Embryonic facial prominence (tissue), 1 donor: ENCODE measurements around the gene MAP7D1.
"Not testable (repeated sequence)": the region's sequence is repeated elsewhere in the genome, so short reads cannot be mapped to it uniquely, and the experiment has no call there.

Experiments
- DNase-seq: peaks from one replicate; pipeline ENCODE4 v3.0.0-alpha.2; 2016; ENCODE audit errors: extremely low spot score

MAP7D1 gene

DNA sequence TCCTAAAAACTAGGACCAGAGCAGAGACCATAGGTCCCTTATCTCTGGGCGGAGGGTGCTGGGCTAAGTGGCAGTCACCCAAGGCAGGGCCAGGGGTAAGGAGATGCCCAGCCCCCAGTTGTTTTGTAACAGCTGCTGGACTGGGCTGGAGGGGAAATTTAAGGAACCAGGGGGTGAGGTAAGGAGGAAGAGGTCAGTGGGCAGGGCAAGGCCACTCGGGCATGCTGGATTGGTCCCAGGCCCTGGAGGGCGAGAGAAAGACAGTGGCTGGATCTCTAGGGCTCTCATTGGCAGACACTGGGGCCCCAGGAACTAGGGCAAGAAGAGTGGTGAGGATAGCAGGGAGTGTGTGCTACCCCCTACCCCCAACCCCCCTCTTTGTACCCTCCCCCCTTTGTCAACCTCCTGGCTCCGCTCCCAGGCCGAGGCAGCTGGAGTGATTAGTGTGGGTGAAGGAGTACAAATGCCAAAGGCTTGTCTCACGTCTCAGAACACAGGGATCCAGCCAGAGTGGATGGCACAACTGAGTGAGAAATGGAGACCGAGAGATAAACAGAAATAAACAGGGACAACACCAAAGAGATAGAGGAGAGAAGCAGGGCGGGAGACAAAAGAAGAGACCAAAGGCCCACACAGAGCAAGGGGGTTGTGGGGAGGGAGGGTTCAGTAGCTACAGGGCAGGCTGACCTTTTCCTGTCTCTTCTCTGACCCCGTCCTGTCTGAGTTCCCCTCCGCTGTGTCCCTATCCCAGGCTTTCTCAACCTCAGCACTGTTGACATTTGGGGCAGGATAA, 47.8 kb downstream of the MAP7D1 start:
- no peak for DNase-seq

DNA sequence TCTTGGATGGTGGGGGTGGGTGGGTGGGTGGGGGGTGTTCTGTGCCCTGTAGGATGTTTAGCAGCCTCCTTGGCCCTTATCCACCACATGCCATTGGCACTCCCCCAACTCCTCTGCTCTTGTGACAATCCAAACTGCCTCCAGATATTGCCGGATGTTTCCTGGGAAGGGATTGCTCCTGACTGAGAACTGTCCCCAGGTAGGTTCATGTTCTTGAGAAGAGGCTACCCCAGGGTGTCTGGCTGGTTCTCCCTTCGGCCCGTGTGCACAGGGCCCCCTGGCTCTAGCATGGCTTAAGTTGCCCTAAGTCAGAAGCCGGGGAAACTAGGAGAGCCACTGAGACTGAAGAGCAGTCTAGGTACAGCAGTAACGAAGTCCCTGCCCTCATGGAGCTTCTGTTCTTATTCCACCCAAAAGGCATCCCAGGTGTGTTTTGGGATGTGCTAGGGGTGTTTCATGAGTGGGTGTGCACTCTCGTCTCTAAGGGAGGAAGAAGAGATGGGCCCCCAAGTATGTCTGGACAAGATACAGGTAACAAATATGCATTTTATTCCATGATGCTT, 48.5 kb downstream of the MAP7D1 start:
- no peak for DNase-seq

DNA sequence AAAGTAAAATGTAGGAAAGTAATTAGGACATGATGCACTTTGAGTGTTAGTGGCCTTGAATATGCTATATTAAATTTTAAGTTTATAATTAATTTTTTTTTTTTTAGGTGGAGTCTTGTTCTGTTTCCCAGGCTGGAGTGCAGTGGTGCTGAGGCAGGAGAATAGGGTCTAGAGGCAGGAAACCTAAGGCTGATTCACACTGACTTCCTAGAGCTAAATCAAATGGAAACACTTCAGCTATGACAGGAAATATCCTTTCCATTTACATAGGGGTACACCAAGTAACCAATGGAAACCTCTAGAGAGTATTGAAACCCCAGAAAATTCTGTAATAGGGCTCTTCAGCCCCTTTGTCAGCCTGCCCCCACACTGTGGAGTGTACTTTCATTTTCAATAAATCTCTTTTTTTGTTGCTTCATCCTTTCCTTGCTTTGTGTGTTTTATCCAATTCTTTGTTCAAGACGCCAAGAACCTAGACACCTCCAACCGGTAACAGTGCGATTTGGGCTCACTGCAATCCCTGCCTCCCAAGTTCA, 50.4 kb downstream of the MAP7D1 start:
- no peak for DNase-seq

DNA sequence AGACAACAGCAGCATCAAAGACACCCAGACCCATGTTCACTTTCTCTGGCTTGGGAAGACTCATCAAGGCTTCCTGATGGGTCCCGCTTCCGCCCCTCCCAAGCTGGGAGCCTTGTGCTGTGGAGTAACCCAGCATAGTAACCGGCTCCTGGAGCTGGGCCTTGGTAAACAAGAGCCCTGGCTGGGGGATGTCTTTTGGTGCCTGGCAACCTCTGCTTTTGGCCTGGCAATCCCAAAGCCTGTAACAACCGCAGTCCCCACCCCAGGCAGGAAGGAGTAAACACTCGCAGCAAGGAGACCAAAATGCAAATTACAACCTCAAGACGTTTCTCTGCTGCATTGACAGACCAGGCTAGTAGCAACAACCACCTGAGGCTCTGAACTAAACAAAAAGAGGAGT, 51.4 kb downstream of the MAP7D1 start:
- no peak for DNase-seq

DNA sequence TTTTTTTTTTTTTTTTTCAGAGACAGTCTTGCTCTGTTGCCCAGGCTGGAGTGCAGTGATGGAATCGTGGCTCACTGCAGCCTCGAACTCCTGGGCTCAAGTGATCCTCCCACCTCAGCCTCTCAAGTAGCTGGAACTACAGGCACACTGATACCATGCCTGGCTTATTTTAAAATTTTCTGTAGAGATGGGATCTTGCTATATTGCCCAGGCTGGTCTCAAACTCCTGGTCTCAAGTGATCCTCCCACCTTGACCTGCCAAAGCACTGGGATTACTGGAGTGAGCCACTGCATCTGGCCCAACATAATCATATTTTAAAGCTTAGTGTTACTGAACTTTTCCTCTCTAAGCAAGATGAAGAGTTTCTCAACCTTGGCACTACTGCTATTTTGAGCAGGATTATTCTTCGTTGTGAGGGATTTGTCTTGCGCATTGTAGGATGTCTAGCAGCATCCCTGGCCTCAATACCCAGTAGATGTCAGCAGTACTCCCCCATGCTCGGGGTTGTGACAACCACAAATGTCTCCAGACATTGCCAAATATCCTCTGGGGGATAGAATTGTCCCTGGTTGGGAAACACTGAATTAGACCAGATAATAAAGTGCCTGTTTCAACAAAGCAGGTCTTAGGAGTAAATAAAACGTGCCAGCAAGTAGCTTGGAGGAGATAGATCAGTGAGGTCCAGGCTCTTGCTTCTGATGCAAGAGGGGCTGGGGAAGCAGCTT, 53.2 kb downstream of the MAP7D1 start:
- no peak for DNase-seq

DNA sequence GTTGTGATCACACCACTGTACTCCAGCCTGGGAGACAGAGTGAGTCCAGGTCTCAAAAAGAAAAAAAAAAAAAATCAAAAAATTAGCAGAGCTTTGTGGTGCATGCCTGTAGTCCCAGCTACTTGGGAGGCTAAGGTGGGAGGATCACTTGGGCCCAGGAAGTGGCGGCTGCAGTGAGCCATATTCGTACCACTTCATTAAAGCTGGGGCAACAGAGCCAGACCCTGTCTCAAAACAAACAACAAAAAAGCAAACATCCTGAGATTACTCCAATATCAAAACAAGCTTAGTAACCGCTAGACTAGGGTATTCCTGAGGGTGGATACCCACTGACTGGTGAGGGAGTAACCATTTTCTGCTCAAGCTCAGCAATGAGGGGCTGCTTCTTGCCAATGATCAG, 55.3 kb downstream of the MAP7D1 start:
- DNase-seq, result no peak

DNA sequence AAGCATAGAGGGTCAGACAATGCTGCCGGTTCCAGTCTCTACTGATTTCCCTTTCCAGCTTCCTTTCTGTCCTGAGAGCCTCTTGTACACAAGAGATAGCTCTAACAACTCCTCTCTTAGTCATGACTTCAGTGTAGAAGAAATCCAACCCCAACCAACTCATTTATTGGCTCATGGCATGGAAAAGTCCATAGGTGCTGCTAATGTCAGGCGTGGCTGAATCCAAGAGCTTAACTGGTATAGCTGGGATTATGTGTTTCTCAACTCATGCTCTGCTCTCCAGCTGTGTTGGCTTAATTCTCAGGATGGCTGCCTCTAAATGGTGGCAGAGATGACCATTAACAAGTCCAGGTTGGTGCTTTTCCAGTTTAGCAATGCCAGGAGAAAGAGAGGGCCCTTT, 55.9 kb downstream of the MAP7D1 start:
- no peak for DNase-seq

DNA sequence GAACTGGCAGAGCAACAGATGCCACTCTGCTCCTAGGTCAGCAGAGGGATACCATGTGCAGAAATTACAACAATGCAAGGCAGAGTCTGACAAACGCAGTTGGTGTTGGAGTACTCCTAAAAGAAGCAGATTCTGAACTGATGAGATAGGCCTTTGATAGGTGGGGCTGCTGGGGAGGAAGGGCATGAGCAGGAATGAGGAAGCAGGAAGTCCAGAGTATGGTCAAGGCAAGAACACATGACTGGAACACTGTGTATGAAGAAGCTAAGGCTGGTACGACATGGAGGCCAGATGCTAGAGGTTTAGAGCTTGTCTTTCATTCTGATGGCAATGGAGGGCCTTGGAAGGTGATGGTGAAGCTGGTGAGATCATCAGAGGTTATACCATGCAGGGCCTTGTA, 56.8 kb downstream of the MAP7D1 start:
- no peak for DNase-seq

DNA sequence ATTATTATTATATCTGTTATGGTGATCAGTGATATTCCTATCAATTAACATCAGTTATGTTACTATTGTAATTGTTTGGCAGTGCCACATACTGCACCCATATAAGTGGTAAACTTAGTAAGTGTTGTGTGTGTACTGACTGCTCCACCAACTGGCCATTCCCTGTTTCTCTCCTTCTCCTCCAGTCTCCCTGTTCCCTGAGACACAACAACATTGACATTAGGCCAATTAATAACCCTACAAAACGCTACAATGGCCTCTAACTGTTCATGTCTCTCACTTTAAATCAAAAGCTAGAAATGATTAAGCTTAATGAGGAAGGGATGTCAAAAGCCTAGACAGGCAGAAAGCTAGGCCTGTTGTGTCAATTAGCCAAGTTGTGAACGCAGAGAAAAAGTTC, 61.7 kb downstream of the MAP7D1 start:
- no peak for DNase-seq

DNA sequence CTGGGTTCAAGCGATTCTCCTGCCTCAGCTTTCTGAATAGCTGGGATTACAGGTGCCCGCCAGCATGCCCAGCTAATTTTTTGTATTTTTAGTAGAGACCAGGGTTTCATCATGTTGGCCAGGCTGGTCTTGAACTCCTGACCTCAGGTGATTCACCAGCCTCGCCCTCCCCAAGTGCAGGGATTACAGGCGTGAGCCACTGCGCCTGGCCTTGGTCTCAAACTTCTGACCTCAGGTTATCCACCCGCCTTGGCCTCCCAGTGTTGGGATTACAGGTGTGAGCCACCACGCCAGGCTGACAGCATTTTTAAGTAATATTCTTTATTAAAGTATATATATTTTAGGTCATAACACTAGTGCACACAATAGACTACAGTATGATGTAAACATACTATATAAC, 65.9 kb downstream of the MAP7D1 start:
- DNase-seq, result not testable (repeated sequence)

DNA sequence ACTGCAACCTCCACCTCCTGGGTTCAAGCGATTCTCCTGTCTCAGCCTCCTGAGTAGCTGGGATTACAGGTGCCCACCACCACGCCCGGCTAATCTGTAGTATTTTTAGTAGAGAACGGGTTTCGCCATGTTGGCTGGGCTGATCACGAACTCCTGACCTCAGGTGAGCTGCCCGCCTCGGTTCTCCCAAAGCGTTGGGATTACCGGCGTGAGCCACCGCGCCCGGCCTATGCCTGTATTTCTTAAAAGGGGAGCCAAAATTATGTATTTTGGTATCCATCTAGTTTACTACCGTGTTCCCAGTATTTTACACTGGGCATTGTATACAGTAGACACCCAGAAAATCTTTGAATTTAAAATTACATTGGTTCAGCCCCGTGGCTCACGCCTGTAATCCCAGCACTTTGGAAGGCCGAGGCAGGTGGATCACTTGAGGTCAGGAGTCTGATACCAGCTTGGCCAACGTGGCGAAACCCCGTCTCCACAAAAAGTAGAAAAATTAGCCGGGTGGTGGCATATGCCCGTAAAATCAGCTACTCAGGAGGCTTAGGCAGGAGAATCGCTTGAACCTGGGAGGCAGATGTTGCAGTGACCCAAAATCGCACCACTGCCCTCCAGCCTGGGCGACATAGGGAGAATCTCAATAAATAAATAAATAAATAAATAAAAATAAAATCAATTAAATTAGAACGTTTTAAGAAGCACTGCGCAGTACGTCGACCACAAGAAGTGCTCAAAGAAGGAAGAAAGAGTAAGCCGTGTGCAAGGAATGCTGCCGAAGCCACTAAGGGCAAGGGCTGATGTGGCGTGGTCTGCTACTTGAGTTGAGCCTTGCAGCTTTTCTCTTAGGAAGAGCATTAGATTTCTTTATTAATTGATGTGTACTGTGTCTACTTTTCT, 66.8 kb downstream of the MAP7D1 start:
- no peak for DNase-seq

DNA sequence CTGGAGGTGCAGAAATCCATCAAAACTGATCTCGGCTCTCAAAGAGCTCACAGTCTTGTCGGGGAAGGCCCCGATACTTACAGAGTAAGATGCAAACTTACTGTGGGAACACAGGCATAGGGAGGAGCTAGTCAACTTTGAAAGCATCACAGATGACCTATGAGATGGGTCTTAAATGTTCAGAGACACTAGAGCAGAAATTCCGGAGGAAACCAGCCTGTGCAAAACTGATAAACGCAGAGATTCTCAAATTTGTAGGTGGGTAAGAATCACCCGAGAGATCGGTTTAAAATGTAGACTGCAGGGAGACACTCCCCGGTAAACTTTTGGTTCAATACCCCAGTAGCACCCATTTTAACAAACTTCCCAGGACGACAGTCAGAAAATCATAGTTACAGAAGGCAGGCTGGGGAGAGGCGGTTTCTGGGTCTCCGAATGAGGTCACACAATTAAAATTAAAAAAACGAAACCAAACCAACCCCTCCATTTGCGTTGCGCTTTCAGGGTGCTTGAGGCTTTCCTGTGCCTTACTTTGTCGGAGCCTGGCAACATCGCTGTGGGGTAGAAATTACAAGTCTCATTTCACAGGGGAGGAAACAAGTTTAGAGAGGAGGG, 67.5 kb downstream of the MAP7D1 start:
- peak; percentile 59 for DNase-seq

DNA sequence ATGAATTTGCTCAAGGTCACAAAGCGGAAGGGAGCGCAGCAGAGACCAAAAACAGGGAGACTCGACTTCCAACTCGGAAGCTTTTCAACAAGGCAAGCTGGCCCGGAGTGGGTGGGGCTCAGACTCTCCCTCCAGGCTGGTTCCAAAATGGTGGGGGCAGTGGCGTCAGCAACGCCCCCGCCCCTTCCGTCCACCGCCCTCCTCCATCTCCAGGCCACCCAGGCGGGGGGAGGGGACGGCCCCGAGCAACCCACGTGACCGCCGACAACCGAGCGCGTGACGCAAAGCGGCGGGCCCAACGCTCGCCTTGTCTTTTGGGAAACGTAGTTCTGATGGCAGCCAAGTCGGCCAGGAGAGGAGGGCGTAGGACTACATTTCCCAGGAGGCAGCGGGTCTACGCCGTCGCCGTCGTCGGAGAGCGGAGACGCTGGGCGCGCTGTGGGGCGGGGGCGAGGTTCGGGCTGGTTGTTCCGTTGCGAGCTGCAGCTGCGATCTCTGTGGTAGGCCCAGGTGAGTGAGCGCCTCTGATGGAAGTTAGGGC, 68.1 kb downstream of the MAP7D1 start, which contains the start of gene THRAP3:
Gene THRAP3, plus strand, starts transcription at position 448 of the 541 bp plus-strand sequence. CDS start 58,121 bp downstream, outside the sequence.
- peak; percentile 98 for DNase-seq

DNA sequence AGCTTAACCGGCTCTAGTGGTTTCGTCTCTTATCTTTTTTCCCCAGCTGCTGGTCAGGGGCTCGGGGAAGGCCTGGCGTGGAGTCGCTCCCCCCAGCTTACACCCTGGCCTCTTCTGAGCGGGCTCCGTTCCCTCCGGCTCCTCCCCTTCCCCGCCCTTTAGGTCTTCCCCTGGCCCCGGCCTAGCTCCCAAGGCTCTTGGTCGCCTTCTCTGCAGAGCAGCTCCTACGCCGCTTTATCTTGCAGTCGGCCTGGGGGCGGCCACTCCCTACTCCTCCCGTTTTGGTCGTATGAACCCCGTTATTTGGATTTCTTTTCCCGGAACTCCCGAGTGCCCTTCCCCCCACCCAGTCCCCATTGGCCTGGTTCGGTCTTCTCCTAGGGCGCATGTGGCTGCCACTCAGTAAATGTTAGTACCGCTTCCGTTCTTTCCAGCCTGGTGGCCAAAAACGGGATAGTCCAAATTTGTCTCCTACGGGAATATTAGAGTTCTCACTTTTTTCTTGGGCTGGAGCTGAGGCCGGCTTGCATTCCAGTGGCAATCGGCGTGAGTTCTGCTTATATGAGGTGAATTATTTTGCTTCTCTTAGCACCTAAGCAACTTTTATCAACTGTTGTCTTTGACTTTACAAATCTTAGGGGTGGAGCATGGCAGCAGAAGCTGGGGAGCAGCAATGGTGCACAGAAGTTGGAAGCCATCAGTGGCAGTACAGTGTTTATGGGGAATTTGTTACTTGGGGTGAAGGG, 68.8 kb downstream of the MAP7D1 start:
- peak; percentile 62 for DNase-seq

DNA sequence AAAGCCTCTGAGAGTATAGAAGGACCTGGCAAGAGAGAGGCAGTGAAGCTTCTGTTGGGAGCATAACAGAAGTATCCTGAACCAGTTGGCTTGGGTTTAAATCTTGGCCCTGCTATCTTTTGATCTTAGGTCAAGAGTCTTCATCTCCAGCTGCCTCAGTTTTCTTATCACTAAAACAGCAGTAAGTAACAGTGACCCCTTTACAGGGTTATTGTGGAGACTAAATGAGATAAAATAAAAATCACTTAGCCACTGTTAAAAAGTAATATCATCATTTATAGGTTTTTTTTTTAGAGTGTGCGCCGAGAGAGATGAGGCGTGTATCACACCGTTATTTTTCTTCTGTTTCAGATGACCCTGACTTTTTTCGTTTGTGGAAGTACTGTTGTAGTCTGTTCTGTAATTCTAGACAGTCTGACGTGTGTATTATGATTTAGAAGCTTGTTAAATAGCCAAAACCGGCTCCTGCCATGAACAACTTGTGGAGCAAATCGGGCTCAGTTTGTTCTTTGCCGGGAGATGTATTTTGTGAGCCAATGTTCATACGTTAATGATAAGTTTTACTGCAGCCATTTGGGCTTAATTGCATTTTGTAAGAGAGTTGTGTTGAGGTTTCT, 69.4 kb downstream of the MAP7D1 start:
- no peak for DNase-seq

DNA sequence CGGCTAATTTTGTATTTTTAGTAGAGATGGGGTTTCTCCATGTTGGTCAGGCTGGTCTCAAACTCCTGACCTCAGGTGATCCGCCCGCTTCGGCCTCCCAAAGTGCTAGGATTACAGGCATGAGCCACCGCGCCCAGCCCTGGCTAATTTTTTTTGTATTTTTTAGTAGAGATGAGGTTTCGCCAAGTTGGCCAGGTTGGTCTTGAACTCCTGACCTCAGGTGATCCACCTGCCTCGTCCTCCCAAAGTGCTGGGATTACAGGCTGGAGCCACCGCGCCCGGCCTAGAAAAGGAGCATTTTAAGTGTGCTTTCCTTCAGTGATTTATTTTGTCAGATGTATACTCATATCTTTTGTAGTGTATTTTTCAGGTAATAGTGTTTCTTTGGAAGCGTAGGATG, 74.3 kb downstream of the MAP7D1 start:
- DNase-seq, result not testable (repeated sequence)
